Fibroblast of lung (primary cell): Measurements from ENCODE around the gene RASSF4.

Source experiments
- EZH2 ChIP-seq: IDR thresholded peaks from 2 replicates; pipeline ENCODE4 v1.5.1; 2012; ENCODE audit warnings: low read length, control low read depth, mild to moderate bottlenecking; ENCODE audit errors: missing control alignments
- TF ChIP-seq, protein P1 (sequence below), 2 donors: IDR thresholded peaks in 1 of 2; conservative IDR thresholded peaks in 1 of 2; 1 replicate in 1 of 2; 2 replicates in 1 of 2; pipeline ENCODE4 v1.5.1; 2011 to 2012; ENCODE audit warnings: low read length in 2 of 2, control low read depth in 1 of 2, inconsistent platforms in 1 of 2, low read depth in 1 of 2, mild to moderate bottlenecking in 1 of 2

DNA sequence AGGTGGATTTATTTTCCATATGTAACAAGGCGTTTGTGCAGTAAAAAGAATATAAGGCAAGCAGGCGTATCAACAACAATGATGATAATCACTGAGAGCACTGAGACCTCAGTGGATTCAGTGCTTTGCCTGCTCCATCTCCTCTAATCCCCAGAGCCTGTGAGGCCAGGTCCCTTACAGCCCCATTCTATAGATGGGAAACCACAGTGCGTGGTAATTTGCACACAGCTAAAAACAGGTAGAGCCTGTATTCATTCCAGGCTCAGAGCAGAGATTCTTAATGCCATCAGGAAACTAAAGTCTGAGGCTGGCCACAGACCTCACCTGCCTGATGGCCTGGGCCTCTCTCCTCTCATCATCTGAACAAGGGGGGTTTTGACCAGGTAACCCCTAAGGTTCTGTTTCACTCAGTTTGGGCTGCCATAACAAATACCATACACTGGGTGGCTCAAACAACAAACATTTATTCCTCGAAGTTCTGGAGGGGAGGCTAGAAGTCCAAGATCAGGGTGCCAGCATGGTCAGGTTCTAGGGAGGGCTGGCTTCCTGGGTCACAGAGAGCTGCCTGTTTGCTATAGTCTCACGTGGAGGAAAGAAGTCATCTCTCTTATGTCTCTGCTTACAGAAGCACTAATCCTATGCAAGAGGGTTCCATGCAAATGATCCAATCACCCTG lies 10.3 kb upstream of the RASSF4 start:
- TF ChIP-seq, protein P1, sequence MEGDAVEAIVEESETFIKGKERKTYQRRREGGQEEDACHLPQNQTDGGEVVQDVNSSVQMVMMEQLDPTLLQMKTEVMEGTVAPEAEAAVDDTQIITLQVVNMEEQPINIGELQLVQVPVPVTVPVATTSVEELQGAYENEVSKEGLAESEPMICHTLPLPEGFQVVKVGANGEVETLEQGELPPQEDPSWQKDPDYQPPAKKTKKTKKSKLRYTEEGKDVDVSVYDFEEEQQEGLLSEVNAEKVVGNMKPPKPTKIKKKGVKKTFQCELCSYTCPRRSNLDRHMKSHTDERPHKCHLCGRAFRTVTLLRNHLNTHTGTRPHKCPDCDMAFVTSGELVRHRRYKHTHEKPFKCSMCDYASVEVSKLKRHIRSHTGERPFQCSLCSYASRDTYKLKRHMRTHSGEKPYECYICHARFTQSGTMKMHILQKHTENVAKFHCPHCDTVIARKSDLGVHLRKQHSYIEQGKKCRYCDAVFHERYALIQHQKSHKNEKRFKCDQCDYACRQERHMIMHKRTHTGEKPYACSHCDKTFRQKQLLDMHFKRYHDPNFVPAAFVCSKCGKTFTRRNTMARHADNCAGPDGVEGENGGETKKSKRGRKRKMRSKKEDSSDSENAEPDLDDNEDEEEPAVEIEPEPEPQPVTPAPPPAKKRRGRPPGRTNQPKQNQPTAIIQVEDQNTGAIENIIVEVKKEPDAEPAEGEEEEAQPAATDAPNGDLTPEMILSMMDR (conservative IDR thresholded peaks at IDR 0.05 in 1 of 2, IDR thresholded peaks at IDR 0.05 in 1 of 2; ENCODE audit: low read depth in 1 of 2, low read length in 2 of 2) = peak in 1 of 2 donors; percentile 7
- no peak for TF ChIP-seq EZH2
